ENCODE results near the gene DMPK.

Gene DMPK, protein sequence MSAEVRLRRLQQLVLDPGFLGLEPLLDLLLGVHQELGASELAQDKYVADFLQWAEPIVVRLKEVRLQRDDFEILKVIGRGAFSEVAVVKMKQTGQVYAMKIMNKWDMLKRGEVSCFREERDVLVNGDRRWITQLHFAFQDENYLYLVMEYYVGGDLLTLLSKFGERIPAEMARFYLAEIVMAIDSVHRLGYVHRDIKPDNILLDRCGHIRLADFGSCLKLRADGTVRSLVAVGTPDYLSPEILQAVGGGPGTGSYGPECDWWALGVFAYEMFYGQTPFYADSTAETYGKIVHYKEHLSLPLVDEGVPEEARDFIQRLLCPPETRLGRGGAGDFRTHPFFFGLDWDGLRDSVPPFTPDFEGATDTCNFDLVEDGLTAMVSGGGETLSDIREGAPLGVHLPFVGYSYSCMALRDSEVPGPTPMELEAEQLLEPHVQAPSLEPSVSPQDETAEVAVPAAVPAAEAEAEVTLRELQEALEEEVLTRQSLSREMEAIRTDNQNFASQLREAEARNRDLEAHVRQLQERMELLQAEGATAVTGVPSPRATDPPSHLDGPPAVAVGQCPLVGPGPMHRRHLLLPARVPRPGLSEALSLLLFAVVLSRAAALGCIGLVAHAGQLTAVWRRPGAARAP

DNA sequence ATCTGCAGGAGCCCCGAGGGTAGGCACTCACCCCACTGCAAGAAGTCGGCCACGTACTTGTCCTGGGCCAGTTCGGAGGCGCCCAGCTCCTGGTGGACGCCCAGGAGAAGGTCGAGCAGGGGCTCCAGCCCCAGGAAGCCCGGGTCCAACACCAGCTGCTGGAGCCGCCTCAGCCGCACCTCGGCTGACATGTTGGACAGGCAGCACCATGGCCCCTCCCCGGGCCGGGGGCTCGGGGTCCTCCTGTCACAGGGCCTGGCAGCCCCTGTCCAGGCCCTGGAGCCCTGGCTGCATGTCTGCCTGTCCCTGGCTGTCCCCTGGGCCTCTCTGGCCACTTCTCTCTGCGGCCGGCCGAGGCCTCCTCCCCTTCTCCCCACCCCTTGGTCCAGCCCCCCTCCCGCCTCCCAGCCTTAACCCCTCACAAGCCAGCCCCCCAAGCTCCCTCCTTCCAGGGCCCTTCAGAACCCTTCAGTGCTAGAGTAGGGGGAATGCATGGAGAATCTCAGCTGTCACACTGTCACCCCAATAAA is at the start of gene DMPK:
Gene DMPK (minus strand): TSS at position 329 of the 530 bp plus-strand sequence. CDS start 138 bp downstream, at position 191.
- no peak for DNase-seq

DNA sequence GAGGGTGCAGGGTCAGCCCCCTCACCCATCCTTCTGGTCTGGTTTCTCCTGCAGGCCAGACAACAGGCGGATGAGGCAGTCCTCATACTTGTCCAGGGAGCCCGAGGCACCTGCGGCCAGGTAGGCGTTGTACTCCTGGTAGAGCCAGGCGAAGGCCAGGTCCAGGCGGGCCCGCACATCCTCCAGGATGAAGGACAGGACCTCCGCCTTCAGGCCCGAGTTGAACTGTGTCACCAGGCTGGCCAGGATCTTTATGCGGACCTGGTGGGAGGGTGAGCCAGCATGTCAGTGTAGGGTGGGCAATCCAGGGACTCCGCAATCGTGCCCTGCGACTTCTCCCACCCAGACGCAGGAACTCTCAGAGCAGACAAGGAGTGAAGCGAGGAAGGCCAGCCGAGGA is 46.7 kb upstream of the DMPK start:
- no peak for DNase-seq

DNA sequence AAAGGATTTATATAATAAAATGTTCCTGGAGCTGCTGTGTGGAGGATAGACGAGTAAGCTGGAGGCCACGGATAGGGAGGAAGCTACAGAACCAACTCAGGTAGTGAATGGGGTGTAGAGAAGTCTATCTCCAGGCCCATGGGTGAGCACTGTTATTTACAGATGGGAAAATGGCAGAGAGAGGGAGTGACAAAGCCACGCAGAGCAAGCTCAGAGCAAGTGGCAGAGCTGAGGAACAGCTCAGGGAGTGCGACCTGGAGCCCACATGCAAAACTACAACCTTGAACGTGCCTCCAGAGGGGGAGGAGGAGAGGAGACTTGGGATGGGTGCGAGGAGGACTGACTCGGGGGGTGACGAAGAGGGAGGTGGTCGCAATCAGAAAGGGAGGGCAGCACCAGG is 46.2 kb upstream of the DMPK start:
- no peak for DNase-seq

DNA sequence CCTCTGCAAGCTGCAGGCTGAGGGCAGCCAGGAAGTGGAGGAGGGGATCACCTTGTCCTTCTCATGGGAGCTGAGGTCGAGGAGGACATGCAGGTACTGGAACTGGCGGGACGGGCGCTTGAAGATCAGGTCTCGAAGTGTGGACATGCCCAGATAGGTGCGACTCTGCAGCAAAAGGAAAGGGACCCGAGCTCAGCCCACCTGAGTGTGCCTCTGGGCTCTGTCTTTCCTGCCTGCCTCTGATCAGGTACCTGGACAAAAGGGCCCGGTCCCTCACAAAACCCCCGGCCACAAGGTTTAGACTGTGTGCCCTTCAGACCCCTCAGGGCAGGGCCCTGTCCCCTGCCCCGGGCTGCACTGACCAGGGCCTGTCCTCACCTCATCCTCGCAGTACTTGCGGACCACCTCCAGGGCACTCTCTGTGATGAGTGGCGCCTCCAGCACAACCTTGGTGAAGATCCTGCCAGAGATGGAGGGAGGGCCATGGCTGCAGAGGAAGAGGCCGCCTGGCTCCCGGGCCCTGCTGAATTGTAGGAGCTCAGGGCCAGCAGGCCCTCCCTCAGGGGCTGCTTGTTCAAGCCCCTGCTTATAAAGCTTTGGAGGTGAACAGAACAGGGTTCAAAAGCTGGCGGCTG is 45.3 kb upstream of the DMPK start:
- DNase-seq: no peak

DNA sequence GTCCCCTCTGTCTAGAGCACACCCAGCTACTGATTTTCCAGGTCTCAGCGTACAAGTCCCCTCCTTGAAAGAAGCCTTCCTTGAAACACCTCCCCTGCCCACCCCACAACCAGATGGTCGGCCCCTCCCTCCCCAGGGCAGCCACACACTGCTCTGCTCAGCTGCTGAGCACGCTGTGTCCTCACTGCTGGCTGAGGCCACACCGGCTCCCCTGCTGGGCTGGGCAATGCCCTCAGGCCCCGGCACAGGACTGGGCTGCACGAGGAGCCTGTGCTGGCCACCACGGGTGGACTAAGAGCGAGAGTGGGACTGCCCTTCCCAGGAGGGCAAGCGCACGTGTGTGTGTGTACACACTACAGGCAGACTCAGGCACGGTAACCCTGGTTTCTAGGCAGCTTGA is 44.6 kb upstream of the DMPK start:
- no peak for DNase-seq

DNA sequence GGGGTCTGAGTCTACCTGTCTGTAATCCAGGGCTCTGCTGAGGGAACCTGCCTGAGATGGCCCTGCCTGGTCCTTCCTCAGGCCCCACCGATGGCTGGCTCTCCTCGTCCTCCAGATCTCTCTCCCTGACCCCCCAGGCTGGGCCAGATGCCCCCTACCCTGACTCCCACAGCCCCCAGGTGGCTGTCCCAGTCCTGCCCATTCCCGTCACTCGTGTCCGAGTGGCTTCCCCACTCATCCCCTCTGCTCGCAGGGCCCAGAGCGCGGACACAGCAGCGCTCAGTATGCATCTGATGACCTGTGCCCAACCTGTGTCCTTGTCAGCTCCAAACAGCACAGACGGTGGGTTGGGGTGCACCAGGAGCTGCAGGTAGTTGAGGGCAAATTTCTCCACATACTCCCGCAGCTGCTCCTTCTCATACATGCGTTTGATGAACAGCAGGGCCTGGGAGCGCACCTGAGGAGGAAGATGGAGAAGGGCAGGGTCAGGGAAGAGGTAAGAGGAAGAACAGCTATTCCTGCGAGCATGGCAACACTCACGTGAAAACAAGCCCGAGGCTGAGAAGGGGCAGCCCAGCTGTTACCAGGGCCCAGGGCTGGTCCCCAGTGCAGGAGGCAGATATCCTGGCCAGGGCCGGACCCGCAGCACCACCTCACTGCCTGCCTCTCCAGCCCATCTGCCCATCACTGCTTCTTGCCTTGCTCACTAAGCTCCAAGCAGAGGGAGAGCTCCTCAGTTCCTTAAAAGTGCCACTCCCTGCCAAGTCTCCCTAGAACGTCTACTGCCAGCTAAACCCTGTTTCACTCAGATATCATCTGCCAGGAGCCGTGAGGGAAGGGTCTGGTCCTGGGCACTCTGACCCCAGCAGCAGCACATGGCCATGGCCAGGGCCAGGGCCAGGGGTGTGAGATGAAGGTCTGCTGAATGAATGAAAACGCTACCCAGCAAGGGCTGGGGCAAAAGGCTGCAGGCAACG is 43.9 kb upstream of the DMPK start:
- DNase-seq: no peak

DNA sequence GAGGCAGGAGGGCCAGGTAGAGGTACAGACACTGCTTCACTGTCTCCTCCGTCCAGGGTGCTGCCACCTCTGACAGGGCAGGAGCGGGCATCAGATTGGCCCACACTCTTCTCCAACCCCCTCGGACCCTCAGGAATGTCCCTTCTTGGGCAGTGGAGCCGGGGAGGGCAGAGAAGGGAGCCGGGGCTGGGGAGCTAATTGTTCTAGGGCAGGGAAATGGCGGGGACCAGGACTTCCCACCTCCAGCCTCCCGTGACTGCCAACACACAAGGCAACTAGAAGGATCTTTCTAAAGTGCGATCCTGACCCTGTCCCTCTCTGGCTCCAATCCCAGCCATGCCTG is 42.9 kb upstream of the DMPK start:
- DNase-seq: no peak

DNA sequence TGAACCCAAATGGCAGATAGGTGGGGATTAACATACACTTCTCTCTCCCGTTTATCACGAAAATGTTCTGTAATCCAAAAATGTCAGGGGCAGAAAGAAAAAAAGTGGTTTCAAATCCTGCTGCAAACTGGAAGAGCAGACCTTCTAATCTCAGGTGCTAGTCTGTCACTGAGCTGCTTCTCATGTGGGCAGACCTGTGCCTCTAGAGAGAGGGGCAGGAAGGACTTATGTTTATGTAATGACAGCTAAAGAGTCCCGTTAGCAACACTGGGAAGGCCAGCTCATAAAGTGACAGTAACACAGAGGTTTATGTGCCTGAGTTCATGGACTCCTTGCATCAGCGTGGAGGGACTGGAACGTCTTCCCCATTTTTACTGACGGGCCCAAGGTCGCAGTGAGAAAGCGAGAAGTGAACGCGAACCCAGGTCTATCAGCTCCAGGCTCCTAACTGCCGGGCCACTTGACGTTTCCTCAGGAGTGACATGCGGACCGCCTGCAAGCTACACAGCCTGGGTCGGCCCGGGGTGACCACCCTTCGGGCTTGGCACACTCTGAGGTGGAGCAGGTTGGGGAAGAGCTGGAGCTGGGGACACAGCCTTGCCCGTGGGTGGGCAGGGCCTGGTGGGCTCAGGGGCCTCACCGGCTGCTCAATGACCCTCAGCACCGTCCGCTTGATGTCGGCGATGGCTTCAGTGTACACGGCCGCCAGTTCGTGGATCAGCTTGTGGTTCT is 42.4 kb upstream of the DMPK start:
- no peak for DNase-seq

DNA sequence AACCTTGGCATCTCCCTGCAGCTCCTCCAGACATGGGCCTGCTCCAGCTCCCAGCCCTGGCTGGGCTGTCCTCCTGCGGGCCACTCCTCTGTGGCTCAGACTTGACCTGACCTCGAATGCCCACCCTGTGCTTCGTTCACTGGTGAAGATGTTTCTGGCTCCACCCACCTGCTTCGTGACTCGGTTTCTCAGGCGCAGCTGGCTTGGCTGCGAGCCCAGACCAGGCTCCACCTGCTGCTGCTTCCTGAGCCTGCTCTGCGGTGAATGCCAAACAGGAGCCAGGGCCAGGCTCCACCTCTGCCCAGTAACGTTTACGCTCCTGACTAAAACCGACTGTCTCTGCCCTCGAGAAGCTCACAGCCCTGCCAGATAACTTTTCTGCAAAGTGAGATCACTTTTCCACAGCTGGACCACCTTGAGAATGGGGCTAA is 41.8 kb upstream of the DMPK start:
- DNase-seq: no peak

DNA sequence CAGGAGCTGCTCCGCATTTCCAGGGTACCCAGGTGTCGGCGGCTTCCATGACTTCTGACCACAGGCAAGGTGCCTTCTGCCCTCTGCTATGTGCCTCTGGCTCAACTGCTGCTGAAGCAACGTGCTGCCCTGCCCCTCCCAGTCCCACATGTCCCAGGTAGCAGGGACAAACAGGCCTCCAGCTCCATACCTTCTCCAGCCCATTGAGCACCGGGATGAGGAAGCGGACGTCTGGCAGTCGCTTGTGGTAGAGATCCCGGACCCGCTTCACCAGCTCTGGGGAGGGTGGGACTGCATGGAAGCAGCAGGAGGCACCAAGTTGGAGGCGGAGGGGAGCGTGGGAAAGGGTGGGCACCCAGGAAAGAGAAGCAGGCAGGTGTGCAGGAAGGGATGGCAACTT is 40.9 kb upstream of the DMPK start:
- DNase-seq: no peak

DNA sequence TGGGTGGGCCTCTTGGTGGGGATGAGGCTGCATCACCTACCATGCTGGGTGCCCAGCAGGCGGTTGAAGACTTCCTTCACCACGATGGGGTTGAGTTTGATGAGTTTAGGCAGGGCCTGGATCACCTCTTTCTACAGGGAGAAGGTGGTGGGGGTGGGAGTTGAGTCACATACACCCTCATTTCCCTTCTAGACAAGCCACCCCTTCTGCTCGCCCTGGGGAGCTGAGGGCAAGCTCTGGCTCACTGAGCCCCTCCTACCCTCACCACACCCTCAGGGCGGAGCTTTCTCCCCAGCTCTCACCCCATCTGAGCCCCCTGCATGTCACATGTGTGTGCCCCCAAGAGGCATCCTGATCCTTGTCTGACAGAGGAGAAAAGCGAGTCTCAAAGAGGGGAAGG is 40.4 kb upstream of the DMPK start:
- DNase-seq: no peak

DNA sequence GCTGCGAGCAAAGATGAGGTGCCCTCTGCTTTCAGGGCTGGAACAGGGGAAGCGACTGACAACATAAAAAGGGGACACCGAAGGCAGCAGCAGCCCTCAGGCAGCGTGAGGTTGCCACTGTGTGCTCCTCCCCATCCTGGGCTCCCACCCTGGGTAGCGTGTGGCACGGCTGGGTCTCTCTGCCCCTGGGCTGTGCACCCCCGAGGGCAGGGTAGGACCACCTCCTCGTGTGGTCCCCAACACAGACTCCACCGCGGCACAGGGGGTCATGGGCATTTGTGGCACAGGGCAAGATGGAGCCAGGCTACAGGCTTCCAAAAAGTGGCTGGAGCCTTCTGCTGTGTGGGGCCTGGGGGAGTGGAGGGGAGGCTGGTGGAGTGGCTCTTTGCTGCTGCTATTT is 39.3 kb upstream of the DMPK start:
- DNase-seq: no peak

DNA sequence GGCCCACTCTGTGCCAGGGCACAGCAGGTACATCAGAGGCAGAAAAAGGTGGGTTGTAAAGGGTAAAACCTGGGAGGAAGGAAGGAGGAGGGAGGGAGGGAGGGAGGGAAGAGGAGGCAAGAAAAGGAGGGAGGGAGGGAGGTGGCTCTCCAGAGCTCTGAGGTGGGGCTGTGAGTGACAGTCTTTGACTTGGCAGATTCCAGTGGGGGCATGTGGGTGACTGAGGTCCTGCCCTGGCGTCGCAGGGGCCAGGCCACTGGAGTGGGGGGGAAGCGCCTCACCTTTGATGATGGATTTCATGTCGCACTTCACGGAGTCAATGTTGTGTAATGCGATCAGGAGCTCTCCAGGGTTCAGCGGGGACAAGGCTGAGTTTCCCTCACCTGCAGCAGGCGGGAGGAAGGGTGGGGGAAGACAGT is 38.8 kb upstream of the DMPK start:
- no peak for DNase-seq

DNA sequence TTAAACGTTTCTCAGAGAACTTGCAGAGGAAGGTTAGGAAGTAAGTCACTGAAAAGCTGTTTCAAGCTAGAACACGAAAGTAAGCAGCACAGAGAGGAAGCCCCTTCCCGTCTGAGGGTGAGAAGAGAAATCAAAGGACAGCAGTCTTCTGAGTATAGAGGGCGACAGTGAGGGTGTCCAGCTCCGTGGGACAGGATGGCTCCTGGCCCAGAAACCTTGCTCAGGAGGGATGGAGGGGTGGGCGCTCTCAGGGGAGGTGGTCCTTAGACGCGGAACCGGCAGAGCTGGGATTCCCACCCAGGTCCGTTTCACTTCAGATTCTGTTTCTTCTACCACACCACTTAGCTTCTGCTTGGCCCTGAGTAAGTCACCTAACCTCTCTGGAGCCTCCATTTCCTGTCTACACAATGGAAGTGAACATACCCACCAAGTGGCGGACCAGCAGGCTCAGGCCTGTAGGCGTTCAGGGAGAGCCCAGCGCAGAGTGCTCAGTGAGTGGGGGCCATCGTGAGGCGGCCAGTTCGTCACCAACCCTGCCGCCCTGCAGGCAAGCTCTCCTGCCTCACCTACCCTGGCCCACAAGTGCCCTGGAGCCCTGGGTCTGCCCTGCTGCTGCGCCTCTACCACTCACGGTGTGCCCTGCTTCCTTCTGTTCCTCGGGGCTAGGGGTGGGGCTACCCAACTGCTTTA is 38.3 kb upstream of the DMPK start:
- DNase-seq: no peak

DNA sequence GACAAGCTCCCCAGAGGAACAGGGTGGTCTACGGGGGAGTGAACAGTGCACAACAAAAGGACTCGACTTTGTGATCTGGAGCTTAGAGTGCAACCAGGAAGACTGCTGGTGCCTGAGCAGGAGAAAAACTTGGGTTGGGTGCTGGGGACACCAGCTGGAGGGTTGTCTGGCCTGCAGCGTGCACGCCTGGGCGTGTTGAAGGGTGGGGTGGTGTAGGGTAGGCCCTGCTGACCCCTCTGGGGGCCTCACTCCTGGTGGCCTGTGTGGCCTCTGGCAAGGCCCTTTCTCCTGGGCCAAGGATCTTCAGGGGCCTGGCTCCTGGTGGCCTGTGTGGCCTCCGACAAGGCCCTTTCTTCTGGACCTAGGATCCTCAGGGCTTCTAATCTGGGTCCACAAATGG is 37.5 kb upstream of the DMPK start:
- no peak for DNase-seq

DNA sequence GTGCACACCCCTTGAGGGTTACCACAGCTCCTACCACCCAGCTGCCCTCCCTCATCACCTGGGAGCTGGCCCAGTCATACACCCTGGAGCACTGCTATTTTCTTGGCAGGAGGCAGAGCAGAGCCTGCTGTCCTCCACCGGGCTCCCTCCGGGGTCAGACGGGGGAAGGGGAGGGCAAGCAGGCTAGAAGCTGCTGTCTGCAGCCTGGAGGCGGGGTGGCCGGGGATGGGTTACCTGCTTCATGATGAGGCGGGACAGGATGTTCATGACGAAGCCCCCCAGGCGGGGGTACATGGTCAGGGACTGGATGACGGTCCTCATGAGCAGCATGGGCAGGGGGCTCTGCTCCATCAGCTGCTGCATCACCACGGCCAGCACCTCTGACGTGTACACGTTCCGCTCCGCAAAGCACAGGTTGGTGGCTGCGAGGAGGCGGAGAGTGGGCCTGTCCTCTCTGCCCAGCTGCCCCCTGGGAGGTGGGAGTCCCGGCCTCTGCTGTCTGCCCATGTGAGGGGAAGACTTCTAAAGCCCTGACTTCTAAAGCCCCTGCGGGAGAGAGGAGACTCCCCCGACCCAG is 35.5 kb upstream of the DMPK start:
- no peak for DNase-seq

DNA sequence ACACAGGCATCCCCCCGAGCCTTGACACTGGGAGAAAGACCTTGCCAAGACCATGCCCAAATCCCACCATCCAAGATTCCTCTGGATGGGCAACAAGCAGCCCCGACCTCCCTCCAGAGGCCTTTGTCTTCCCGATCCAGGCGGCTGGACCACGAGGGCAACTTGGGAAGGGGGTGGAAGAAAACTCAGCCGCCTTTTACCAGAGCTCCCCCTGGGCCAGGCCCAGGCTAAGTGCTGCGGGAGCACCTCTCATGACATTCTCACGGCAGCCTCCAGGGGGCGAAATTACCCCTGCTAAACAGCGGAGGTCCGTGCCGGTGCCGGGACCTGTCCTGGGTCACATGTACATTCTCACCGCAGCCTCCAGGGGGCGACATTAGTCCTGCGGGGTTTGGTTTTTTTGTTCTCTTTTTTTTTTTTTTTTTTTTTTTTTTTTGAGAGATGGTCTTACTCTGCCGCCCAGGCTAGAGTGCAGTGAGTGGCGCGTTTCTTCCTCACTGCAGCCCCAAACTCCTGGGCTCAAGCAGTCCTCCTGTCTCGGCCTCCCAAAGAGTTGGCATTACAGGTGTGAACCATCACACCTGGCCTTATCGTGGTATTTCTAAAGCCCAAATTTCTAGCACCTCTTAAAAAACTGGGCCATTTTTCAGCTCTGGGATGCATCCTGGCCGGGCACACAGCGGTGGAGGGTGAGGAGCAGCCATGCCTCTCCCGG is 34.9 kb upstream of the DMPK start:
- DNase-seq: peak; percentile 91 to 94

DNA sequence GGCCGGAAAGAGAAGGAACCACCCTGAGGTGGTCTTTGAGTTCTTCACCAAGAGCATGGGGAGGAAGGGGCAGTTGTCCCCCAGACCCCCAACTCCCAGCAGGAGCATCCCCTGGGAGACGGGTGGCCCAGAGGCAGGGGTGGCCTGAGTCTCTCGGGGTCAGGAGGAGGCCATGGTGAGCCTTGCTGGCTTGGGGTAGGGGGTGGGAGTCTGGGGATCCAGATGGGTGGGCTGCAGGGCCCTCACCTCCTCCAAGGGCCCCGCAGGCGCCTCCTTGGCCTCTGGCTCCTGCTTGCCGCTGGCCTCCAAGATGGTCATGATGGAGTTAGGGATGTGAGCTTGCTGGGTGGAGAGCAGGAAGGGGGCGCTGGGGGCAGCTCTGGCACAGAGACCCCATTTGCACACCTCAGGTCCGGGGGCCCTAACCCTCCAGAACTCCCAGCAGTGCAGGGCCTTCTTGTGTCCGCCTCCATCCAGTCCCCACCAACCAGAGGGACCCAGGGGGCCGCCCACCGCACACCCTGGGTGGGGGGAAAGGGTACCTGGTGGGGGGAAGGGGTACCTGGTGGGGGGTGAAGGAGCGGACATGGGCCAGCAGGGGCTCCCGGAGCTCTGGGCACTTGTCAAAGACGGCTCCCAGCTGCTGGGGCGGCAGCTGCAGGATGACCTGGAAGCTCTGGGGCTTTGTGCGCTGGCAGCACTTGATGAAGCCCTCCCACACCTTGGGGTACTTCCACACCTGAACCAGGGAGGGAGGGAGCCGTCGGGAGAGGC is 34.1 kb upstream of the DMPK start:
- DNase-seq: no peak

DNA sequence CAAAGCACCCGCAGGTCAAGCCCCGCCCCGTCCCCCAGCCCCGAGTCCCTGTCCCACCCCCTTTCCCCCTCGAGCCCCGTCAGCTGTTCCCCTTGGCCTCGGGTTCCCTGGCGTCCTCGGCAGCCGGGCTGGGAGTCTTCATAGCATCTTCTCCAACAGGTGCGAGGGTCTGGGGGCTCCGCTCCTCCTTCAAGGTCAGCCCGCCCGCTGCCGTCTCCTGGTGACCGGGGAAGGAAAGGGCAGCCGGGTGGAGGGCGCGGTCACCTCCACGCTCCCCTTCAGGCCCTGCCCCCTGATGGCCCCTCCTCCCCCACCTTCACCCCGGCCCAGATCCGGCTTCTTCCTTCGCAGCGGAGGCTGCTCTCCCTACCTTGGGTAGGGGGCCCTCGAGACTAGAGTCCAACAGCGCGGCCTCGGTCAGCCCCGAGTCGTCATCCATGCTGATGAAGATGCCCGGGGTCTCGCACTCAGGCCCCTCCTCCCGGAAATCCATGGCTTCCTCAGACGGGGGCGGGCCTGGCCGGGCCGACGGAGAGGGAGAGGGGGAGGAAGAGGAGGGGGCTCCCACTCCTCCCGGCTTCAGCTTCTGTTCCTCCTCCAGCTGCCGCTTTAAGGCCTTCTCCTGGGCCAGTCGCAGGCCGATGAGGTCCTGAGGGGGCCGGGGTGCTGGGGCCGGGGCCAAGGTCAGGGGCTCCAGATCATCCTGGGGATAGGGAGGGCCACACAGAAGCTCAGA is 33.4 kb upstream of the DMPK start:
- DNase-seq: no peak

All from NCI-H446 (cell line).